ENCODE data around the gene ARHGEF16.

The ARHGEF16 gene

GRCh38 chr1:3463891-3464648, 9.6 kb downstream of the ARHGEF16 start:
- H3K27ac ChIP-seq (ENCODE audit: low read depth, low read length), result no peak overlapping the region
- no peaks in the 10 kb centered on the region for H3K36me3 ChIP-seq (ENCODE audit: control insufficient read depth, insufficient read depth, low read length)
- H3K27me3 ChIP-seq (ENCODE audit: control insufficient read depth, insufficient read depth, low read length), result no peaks in the 10 kb centered on the region
- no peaks in the 10 kb centered on the region for H3K4me1 ChIP-seq (ENCODE audit: control insufficient read depth, insufficient read depth, low read length)
- no peak overlapping the region for H3K9ac ChIP-seq (ENCODE audit: low read length)
- no peak overlapping the region for H3K4me3 ChIP-seq (ENCODE audit: low read length)

GRCh38 chr1:3464649-3465025, 10.2 kb downstream of the ARHGEF16 start:
- H3K27me3 ChIP-seq (ENCODE audit: control insufficient read depth, insufficient read depth, low read length), result no peaks in the 10 kb centered on the region
- H3K9ac ChIP-seq (ENCODE audit: low read length), result no peak overlapping the region
- H3K4me3 ChIP-seq (ENCODE audit: low read length), result no peak overlapping the region
- no peaks in the 10 kb centered on the region for H3K4me1 ChIP-seq (ENCODE audit: control insufficient read depth, insufficient read depth, low read length)
- no peaks in the 10 kb centered on the region for H3K36me3 ChIP-seq (ENCODE audit: control insufficient read depth, insufficient read depth, low read length)
- no peak overlapping the region for H3K27ac ChIP-seq (ENCODE audit: low read depth, low read length)

GRCh38 chr1:3465091-3465934, 10.8 kb downstream of the ARHGEF16 start:
- H3K4me3 ChIP-seq (ENCODE audit: low read length), result no peak overlapping the region
- H3K27ac ChIP-seq (ENCODE audit: low read depth, low read length), result no peak overlapping the region
- no peak overlapping the region for H3K9ac ChIP-seq (ENCODE audit: low read length)
- H3K27me3 ChIP-seq (ENCODE audit: control insufficient read depth, insufficient read depth, low read length), result no peaks in the 10 kb centered on the region
- H3K36me3 ChIP-seq (ENCODE audit: control insufficient read depth, insufficient read depth, low read length), result peaks cover 2% of the 10 kb centered on the region
- no peaks in the 10 kb centered on the region for H3K4me1 ChIP-seq (ENCODE audit: control insufficient read depth, insufficient read depth, low read length)

- Histone ChIP-seq H3K36me3 (ENCODE audit: control insufficient read depth, insufficient read depth, low read length) (peaks cover 2% of the 10 kb centered on the region), H3K27ac (ENCODE audit: low read depth, low read length) (no peak overlapping the region), H3K9ac (ENCODE audit: low read length) (no peak overlapping the region), H3K4me1 (ENCODE audit: control insufficient read depth, insufficient read depth, low read length) (no peaks in the 10 kb centered on the region), H3K27me3 (ENCODE audit: control insufficient read depth, insufficient read depth, low read length) (no peaks in the 10 kb centered on the region), H3K4me3 (ENCODE audit: low read length) (no peak overlapping the region)
Observed at GRCh38 chr1:3465935-3466321, 11.5 kb downstream of the ARHGEF16 start.

- Histone ChIP-seq H3K27ac (ENCODE audit: low read depth, low read length) (no peak overlapping the region), H3K36me3 (ENCODE audit: control insufficient read depth, insufficient read depth, low read length) (peaks cover 2% of the 10 kb centered on the region), H3K4me3 (ENCODE audit: low read length) (no peak overlapping the region), H3K9ac (ENCODE audit: low read length) (no peak overlapping the region), H3K27me3 (ENCODE audit: control insufficient read depth, insufficient read depth, low read length) (no peaks in the 10 kb centered on the region), H3K4me1 (ENCODE audit: control insufficient read depth, insufficient read depth, low read length) (no peaks in the 10 kb centered on the region)
Observed at GRCh38 chr1:3466366-3467075, 12.1 kb downstream of the ARHGEF16 start.

GRCh38 chr1:3467096-3468036, 12.9 kb downstream of the ARHGEF16 start:
- Histone ChIP-seq H3K4me3 (ENCODE audit: low read length) (no peak overlapping the region), H3K27me3 (ENCODE audit: control insufficient read depth, insufficient read depth, low read length) (no peaks in the 10 kb centered on the region)

GRCh38 chr1:3468236-3469103, 14.0 kb downstream of the ARHGEF16 start:
- Histone ChIP-seq H3K27me3 (ENCODE audit: control insufficient read depth, insufficient read depth, low read length) (no peaks in the 10 kb centered on the region), H3K4me3 (ENCODE audit: low read length) (no peak overlapping the region), H3K27ac (ENCODE audit: low read depth, low read length) (no peak overlapping the region), H3K4me1 (ENCODE audit: control insufficient read depth, insufficient read depth, low read length) (no peaks in the 10 kb centered on the region), H3K9ac (ENCODE audit: low read length) (no peak overlapping the region), H3K36me3 (ENCODE audit: control insufficient read depth, insufficient read depth, low read length) (peaks cover 2% of the 10 kb centered on the region)

More at GRCh38 chr1:3467096-3468036, 12.9 kb downstream of the ARHGEF16 start:
- H3K9ac ChIP-seq (ENCODE audit: low read length), result no peak overlapping the region
- H3K27ac ChIP-seq (ENCODE audit: low read depth, low read length), result no peak overlapping the region
- H3K4me1 ChIP-seq (ENCODE audit: control insufficient read depth, insufficient read depth, low read length), result no peaks in the 10 kb centered on the region
- peaks cover 2% of the 10 kb centered on the region for H3K36me3 ChIP-seq (ENCODE audit: control insufficient read depth, insufficient read depth, low read length)

- no peak overlapping the region for H3K27ac ChIP-seq (ENCODE audit: low read depth, low read length)
Observed at GRCh38 chr1:3469104-3469848, 14.8 kb downstream of the ARHGEF16 start.

GRCh38 chr1:3469849-3470649, 15.6 kb downstream of the ARHGEF16 start:
- Histone ChIP-seq H3K4me1 (ENCODE audit: control insufficient read depth, insufficient read depth, low read length) (no peaks in the 10 kb centered on the region), H3K9ac (ENCODE audit: low read length) (no peak overlapping the region), H3K27ac (ENCODE audit: low read depth, low read length) (no peak overlapping the region), H3K4me3 (ENCODE audit: low read length) (no peak overlapping the region), H3K36me3 (ENCODE audit: control insufficient read depth, insufficient read depth, low read length) (peaks cover 2% of the 10 kb centered on the region), H3K27me3 (ENCODE audit: control insufficient read depth, insufficient read depth, low read length) (no peaks in the 10 kb centered on the region)

More at GRCh38 chr1:3469104-3469848, 14.8 kb downstream of the ARHGEF16 start:
- Histone ChIP-seq H3K4me3 (ENCODE audit: low read length) (no peak overlapping the region), H3K27me3 (ENCODE audit: control insufficient read depth, insufficient read depth, low read length) (no peaks in the 10 kb centered on the region), H3K4me1 (ENCODE audit: control insufficient read depth, insufficient read depth, low read length) (no peaks in the 10 kb centered on the region), H3K36me3 (ENCODE audit: control insufficient read depth, insufficient read depth, low read length) (peaks cover 2% of the 10 kb centered on the region), H3K9ac (ENCODE audit: low read length) (no peak overlapping the region)

GRCh38 chr1:3470650-3471355, 16.3 kb downstream of the ARHGEF16 start:
- Histone ChIP-seq H3K27ac (ENCODE audit: low read depth, low read length) (no peak overlapping the region), H3K4me1 (ENCODE audit: control insufficient read depth, insufficient read depth, low read length) (no peaks in the 10 kb centered on the region), H3K27me3 (ENCODE audit: control insufficient read depth, insufficient read depth, low read length) (no peaks in the 10 kb centered on the region), H3K36me3 (ENCODE audit: control insufficient read depth, insufficient read depth, low read length) (peaks cover 2% of the 10 kb centered on the region), H3K9ac (ENCODE audit: low read length) (no peak overlapping the region), H3K4me3 (ENCODE audit: low read length) (no peak overlapping the region)
